Measurements from ENCODE around the gene HYCC2. TPM values are rescaled to one million over a fixed set of nuclear protein-coding genes. Genes with fewer than 3 reads are reported as not detected.

Gene HYCC2
- polyA plus RNA-seq, 1 experiment, result 6.1 TPM

DNA sequence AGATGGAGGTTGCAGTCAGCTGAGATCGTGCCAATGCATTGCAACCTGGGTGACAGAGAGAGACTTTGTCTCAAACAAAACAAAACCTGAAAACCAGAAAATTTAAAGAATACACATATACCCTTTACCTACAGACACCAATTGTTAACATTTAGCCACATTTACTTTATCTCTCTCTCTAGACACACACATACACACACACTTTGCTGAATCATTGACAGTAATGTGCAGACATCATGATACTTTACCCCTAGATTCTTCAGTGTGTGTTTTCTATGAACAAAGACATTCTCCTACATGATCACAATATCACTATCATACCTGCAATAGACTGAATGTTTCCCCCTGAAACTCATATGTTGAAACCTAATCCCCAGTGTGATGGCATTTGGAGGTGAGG lies 34.3 kb upstream of the HYCC2 start:
- ChIA-PET POLR2A (no interaction called here), CTCF (no interaction called here)
- no peak for TF ChIP-seq CTCF (IDR thresholded peaks at IDR 0.05; ENCODE audit: low read depth, low read length)
- DNase-seq (ENCODE audit: low read depth, low spot score), result no peak
- H3K27me3 ChIP-seq (ENCODE audit: control insufficient read depth, insufficient read depth, low read length), result no peaks in the 10 kb centered on the region
- H3K4me3 ChIP-seq (ENCODE audit: low read depth, low read length), result no peak overlapping the region
- H3K9me3 ChIP-seq (ENCODE audit: control insufficient read depth, insufficient read depth, low read length), result no peaks in the 10 kb centered on the region
- H3K27ac ChIP-seq (ENCODE audit: low read depth, low read length), result no peak overlapping the region

- Histone ChIP-seq H3K27me3 (ENCODE audit: control insufficient read depth, insufficient read depth, low read length) (no peaks in the 10 kb centered on the region), H3K27ac (ENCODE audit: low read depth, low read length) (no peak overlapping the region), H3K9me3 (ENCODE audit: control insufficient read depth, insufficient read depth, low read length) (no peaks in the 10 kb centered on the region), H3K4me3 (ENCODE audit: low read depth, low read length) (no peak overlapping the region)
- CTCF ChIA-PET, result no interaction called here
- POLR2A ChIA-PET, result no interaction called here
- no peak for DNase-seq (ENCODE audit: low read depth, low spot score)
- TF ChIP-seq CTCF (IDR thresholded peaks at IDR 0.05; ENCODE audit: low read depth, low read length), result no peak
Measured at GRCh38 chr2:201100497-201100896, 29.0 kb upstream of the HYCC2 start.

GRCh38 chr2:201093573-201093972 lies 22.1 kb upstream of the HYCC2 start:
- TF ChIP-seq CTCF (IDR thresholded peaks at IDR 0.05; ENCODE audit: low read depth, low read length), result no peak
- Histone ChIP-seq H3K27me3 (ENCODE audit: control insufficient read depth, insufficient read depth, low read length) (no peaks in the 10 kb centered on the region), H3K27ac (ENCODE audit: low read depth, low read length) (no peak overlapping the region), H3K4me3 (ENCODE audit: low read depth, low read length) (no peak overlapping the region), H3K9me3 (ENCODE audit: control insufficient read depth, insufficient read depth, low read length) (no peaks in the 10 kb centered on the region)
- ChIA-PET CTCF (interaction anchor here (1.0 kb wide), 1 partner anchor 65 kb away, joined by 3 read pairs; no protein-coding TSS in a partner anchor), POLR2A (no interaction called here)
- no peak for DNase-seq (ENCODE audit: low read depth, low spot score)

GRCh38 chr2:201090574-201090973 lies 19.1 kb upstream of the HYCC2 start:
- ChIA-PET POLR2A (no interaction called here), CTCF (interaction anchor here (0.7 to 1.6 kb wide), 4 partner anchors 22 to 142 kb away, joined by 3 to 10 read pairs (median 3); no protein-coding TSS in a partner anchor)
- H3K27ac ChIP-seq (ENCODE audit: low read depth, low read length), result no peak overlapping the region
- H3K9me3 ChIP-seq (ENCODE audit: control insufficient read depth, insufficient read depth, low read length), result no peaks in the 10 kb centered on the region
- no peak for DNase-seq (ENCODE audit: low read depth, low spot score)
- H3K27me3 ChIP-seq (ENCODE audit: control insufficient read depth, insufficient read depth, low read length), result no peaks in the 10 kb centered on the region
- H3K4me3 ChIP-seq (ENCODE audit: low read depth, low read length), result no peak overlapping the region
- no peak for TF ChIP-seq CTCF (IDR thresholded peaks at IDR 0.05; ENCODE audit: low read depth, low read length)

- no peak for DNase-seq (ENCODE audit: low read depth, low spot score)
- TF ChIP-seq CTCF (IDR thresholded peaks at IDR 0.05; ENCODE audit: low read depth, low read length), result no peak
- Histone ChIP-seq H3K27ac (ENCODE audit: low read depth, low read length) (no peak overlapping the region), H3K27me3 (ENCODE audit: control insufficient read depth, insufficient read depth, low read length) (no peaks in the 10 kb centered on the region), H3K4me3 (ENCODE audit: low read depth, low read length) (no peak overlapping the region), H3K9me3 (ENCODE audit: control insufficient read depth, insufficient read depth, low read length) (no peaks in the 10 kb centered on the region)
- POLR2A ChIA-PET, result no interaction called here
- CTCF ChIA-PET, result interaction anchor here (1.5 kb wide), 1 partner anchor 73 kb away, joined by 3 read pairs; no protein-coding TSS in a partner anchor
Measured at GRCh38 chr2:201084863-201085262, 13.4 kb upstream of the HYCC2 start.
